Measurements from ENCODE around the gene CALHM6.

Gene CALHM6

GRCh38 chr6:116482780-116483179 lies 21.6 kb downstream of the CALHM6 start:
- Histone ChIP-seq H3K4ac (ENCODE audit: low read depth, low read length) (no peak overlapping the region), H3K36me3 (ENCODE audit: control insufficient read depth in 1 of 2, insufficient read depth in 2 of 2, low read length in 2 of 2) (no peaks in the 10 kb centered on the region), H3K27ac (ENCODE audit: low read depth, low read length) (no peak overlapping the region), H3K27me3 (ENCODE audit: insufficient read depth, low read length) (no peaks in the 10 kb centered on the region), H2AFZ (ENCODE audit: insufficient read depth, low read length, poor library complexity) (no peak overlapping the region), H2BK12ac (ENCODE audit: low read length) (no peak overlapping the region), H3K9me3 (ENCODE audit: insufficient read depth, low read depth, low read length) (no peaks in the 10 kb centered on the region), H3K79me1 (ENCODE audit: low read length) (no peaks in the 10 kb centered on the region), H4K91ac (ENCODE audit: low read depth, low read length) (no peak overlapping the region), H3K18ac (ENCODE audit: low read length) (no peak overlapping the region), H3K14ac (ENCODE audit: low read length) (no peak overlapping the region), H3K9ac (ENCODE audit: low read length) (no peak overlapping the region), H3K79me2 (ENCODE audit: control insufficient read depth, insufficient read depth, low read length, poor library complexity) (no peaks in the 10 kb centered on the region), H2BK120ac (ENCODE audit: insufficient read depth, low read length, poor library complexity) (no peak overlapping the region), H2BK5ac (ENCODE audit: low read depth, low read length, poor library complexity) (no peak overlapping the region), H3K4me1 (ENCODE audit: control insufficient read depth in 1 of 2, insufficient read depth in 2 of 2, low read length in 2 of 2) (no peaks in the 10 kb centered on the region), H4K8ac (ENCODE audit: low read depth, low read length) (no peak overlapping the region), H3K4me2 (ENCODE audit: low read length) (no peak overlapping the region), H3K23ac (ENCODE audit: low read length) (no peak overlapping the region), H4K12ac (ENCODE audit: low read depth, low read length) (no peak overlapping the region), H3K4me3 (ENCODE audit: low read depth, low read length) (no peak overlapping the region), H2AK5ac (ENCODE audit: low read length) (no peak overlapping the region)
- no CpG with 5 or more reads among the region's 1 CpG for WGBS (ENCODE audit: extremely low coverage, insufficient coverage, insufficient read length)
- DNase-seq, result no peak

GRCh38 chr6:116483616-116484015 lies 22.4 kb downstream of the CALHM6 start:
- H3K9ac ChIP-seq (ENCODE audit: low read length), result no peak overlapping the region
- no peak overlapping the region for H4K12ac ChIP-seq (ENCODE audit: low read depth, low read length)
- H3K4me3 ChIP-seq (ENCODE audit: low read depth, low read length), result no peak overlapping the region
- no peak overlapping the region for H2BK12ac ChIP-seq (ENCODE audit: low read length)
- no peak overlapping the region for H3K23ac ChIP-seq (ENCODE audit: low read length)
- no peak overlapping the region for H3K4me2 ChIP-seq (ENCODE audit: low read length)
- no peak overlapping the region for H2AFZ ChIP-seq (ENCODE audit: insufficient read depth, low read length, poor library complexity)
- WGBS (ENCODE audit: extremely low coverage, insufficient coverage, insufficient read length), result no CpG with 5 or more reads among the region's 2 CpGs
- no peak overlapping the region for H2BK5ac ChIP-seq (ENCODE audit: low read depth, low read length, poor library complexity)
- no peaks in the 10 kb centered on the region for H3K36me3 ChIP-seq (ENCODE audit: control insufficient read depth in 1 of 2, insufficient read depth in 2 of 2, low read length in 2 of 2)
- no peak overlapping the region for H4K91ac ChIP-seq (ENCODE audit: low read depth, low read length)
- H3K4me1 ChIP-seq (ENCODE audit: control insufficient read depth in 1 of 2, insufficient read depth in 2 of 2, low read length in 2 of 2), result no peaks in the 10 kb centered on the region
- H3K9me3 ChIP-seq (ENCODE audit: insufficient read depth, low read depth, low read length), result no peaks in the 10 kb centered on the region
- no peaks in the 10 kb centered on the region for H3K79me1 ChIP-seq (ENCODE audit: low read length)
- H3K4ac ChIP-seq (ENCODE audit: low read depth, low read length), result no peak overlapping the region
- no peaks in the 10 kb centered on the region for H3K27me3 ChIP-seq (ENCODE audit: insufficient read depth, low read length)
- no peak overlapping the region for H3K27ac ChIP-seq (ENCODE audit: low read depth, low read length)
- DNase-seq, result no peak
- H3K18ac ChIP-seq (ENCODE audit: low read length), result no peak overlapping the region
- H2BK120ac ChIP-seq (ENCODE audit: insufficient read depth, low read length, poor library complexity), result no peak overlapping the region
- H3K79me2 ChIP-seq (ENCODE audit: control insufficient read depth, insufficient read depth, low read length, poor library complexity), result no peaks in the 10 kb centered on the region
- H2AK5ac ChIP-seq (ENCODE audit: low read length), result no peak overlapping the region
- H3K14ac ChIP-seq (ENCODE audit: low read length), result no peak overlapping the region
- no peak overlapping the region for H4K8ac ChIP-seq (ENCODE audit: low read depth, low read length)

GRCh38 chr6:116485559-116486184 lies 24.5 kb downstream of the CALHM6 start:
- DNase-seq, result no peak
- H4K91ac ChIP-seq (ENCODE audit: low read depth, low read length), result no peak overlapping the region
- H2BK12ac ChIP-seq (ENCODE audit: low read length), result no peak overlapping the region
- WGBS (ENCODE audit: extremely low coverage, insufficient coverage, insufficient read length), result no CpG with 5 or more reads among the region's 5 CpGs
- H3K9me3 ChIP-seq (ENCODE audit: insufficient read depth, low read depth, low read length), result no peaks in the 10 kb centered on the region
- H3K4me2 ChIP-seq (ENCODE audit: low read length), result no peak overlapping the region
- no peak overlapping the region for H2BK120ac ChIP-seq (ENCODE audit: insufficient read depth, low read length, poor library complexity)
- H3K9ac ChIP-seq (ENCODE audit: low read length), result no peak overlapping the region
- H3K79me1 ChIP-seq (ENCODE audit: low read length), result no peaks in the 10 kb centered on the region
- H3K36me3 ChIP-seq (ENCODE audit: control insufficient read depth in 1 of 2, insufficient read depth in 2 of 2, low read length in 2 of 2), result no peaks in the 10 kb centered on the region
- no peak overlapping the region for H2AFZ ChIP-seq (ENCODE audit: insufficient read depth, low read length, poor library complexity)
- no peaks in the 10 kb centered on the region for H3K79me2 ChIP-seq (ENCODE audit: control insufficient read depth, insufficient read depth, low read length, poor library complexity)
- no peak overlapping the region for H4K12ac ChIP-seq (ENCODE audit: low read depth, low read length)
- no peaks in the 10 kb centered on the region for H3K27me3 ChIP-seq (ENCODE audit: insufficient read depth, low read length)
- H3K23ac ChIP-seq (ENCODE audit: low read length), result no peak overlapping the region
- no peak overlapping the region for H3K4ac ChIP-seq (ENCODE audit: low read depth, low read length)
- no peaks in the 10 kb centered on the region for H3K4me1 ChIP-seq (ENCODE audit: control insufficient read depth in 1 of 2, insufficient read depth in 2 of 2, low read length in 2 of 2)
- no peak overlapping the region for H4K8ac ChIP-seq (ENCODE audit: low read depth, low read length)
- H3K27ac ChIP-seq (ENCODE audit: low read depth, low read length), result no peak overlapping the region
- H3K4me3 ChIP-seq (ENCODE audit: low read depth, low read length), result no peak overlapping the region
- no peak overlapping the region for H3K18ac ChIP-seq (ENCODE audit: low read length)
- no peak overlapping the region for H3K14ac ChIP-seq (ENCODE audit: low read length)
- H2BK5ac ChIP-seq (ENCODE audit: low read depth, low read length, poor library complexity), result no peak overlapping the region
- no peak overlapping the region for H2AK5ac ChIP-seq (ENCODE audit: low read length)

- H3K4me1 ChIP-seq (ENCODE audit: control insufficient read depth in 1 of 2, insufficient read depth in 2 of 2, low read length in 2 of 2), result no peaks in the 10 kb centered on the region
- no peak overlapping the region for H3K18ac ChIP-seq (ENCODE audit: low read length)
- H4K12ac ChIP-seq (ENCODE audit: low read depth, low read length), result no peak overlapping the region
- no peak for DNase-seq
- H3K36me3 ChIP-seq (ENCODE audit: control insufficient read depth in 1 of 2, insufficient read depth in 2 of 2, low read length in 2 of 2), result no peaks in the 10 kb centered on the region
- no peak overlapping the region for H2AFZ ChIP-seq (ENCODE audit: insufficient read depth, low read length, poor library complexity)
- H3K4me3 ChIP-seq (ENCODE audit: low read depth, low read length), result no peak overlapping the region
- H4K91ac ChIP-seq (ENCODE audit: low read depth, low read length), result no peak overlapping the region
- no peak overlapping the region for H4K8ac ChIP-seq (ENCODE audit: low read depth, low read length)
- no peak overlapping the region for H2BK120ac ChIP-seq (ENCODE audit: insufficient read depth, low read length, poor library complexity)
- no peak overlapping the region for H3K27ac ChIP-seq (ENCODE audit: low read depth, low read length)
- no peaks in the 10 kb centered on the region for H3K79me2 ChIP-seq (ENCODE audit: control insufficient read depth, insufficient read depth, low read length, poor library complexity)
- H3K14ac ChIP-seq (ENCODE audit: low read length), result no peak overlapping the region
- H2BK5ac ChIP-seq (ENCODE audit: low read depth, low read length, poor library complexity), result no peak overlapping the region
- H3K4ac ChIP-seq (ENCODE audit: low read depth, low read length), result no peak overlapping the region
- H3K9ac ChIP-seq (ENCODE audit: low read length), result no peak overlapping the region
- no peak overlapping the region for H3K23ac ChIP-seq (ENCODE audit: low read length)
- no peaks in the 10 kb centered on the region for H3K79me1 ChIP-seq (ENCODE audit: low read length)
- H3K27me3 ChIP-seq (ENCODE audit: insufficient read depth, low read length), result no peaks in the 10 kb centered on the region
- no peak overlapping the region for H2AK5ac ChIP-seq (ENCODE audit: low read length)
- WGBS (ENCODE audit: extremely low coverage, insufficient coverage, insufficient read length), result no CpG with 5 or more reads among the region's 1 CpG
- H3K9me3 ChIP-seq (ENCODE audit: insufficient read depth, low read depth, low read length), result no peaks in the 10 kb centered on the region
- no peak overlapping the region for H3K4me2 ChIP-seq (ENCODE audit: low read length)
- no peak overlapping the region for H2BK12ac ChIP-seq (ENCODE audit: low read length)
Observed at GRCh38 chr6:116491610-116492330, 30.6 kb downstream of the CALHM6 start.

All from trophoblast cell (in vitro differentiated cells and primary cell).